Measurements from ENCODE around the gene MFGE8.

DNA sequence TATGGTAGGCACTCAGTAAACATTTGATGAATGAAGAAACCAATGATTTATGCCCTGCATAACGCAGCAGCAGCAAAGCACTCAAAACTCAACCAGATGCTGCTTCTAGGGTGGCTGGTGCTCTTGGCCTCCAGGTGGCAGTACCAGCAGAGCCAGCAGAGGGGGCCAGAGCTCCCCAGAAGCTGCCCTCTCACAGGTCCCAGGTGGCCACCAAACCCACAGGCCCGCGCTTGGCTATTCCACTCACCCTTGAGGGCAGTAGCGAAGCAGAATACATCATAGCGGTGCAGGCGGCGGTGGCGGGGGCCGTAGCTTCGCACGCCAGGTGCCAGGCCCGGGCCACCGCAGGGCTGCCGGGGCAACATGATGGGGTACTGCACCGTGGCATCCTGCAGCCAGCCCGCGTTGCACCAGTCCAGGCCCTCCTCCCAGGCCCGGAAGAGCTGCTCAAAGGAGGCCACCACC lies 34.4 kb downstream of the MFGE8 start:
- TF ChIP-seq, protein P1, sequence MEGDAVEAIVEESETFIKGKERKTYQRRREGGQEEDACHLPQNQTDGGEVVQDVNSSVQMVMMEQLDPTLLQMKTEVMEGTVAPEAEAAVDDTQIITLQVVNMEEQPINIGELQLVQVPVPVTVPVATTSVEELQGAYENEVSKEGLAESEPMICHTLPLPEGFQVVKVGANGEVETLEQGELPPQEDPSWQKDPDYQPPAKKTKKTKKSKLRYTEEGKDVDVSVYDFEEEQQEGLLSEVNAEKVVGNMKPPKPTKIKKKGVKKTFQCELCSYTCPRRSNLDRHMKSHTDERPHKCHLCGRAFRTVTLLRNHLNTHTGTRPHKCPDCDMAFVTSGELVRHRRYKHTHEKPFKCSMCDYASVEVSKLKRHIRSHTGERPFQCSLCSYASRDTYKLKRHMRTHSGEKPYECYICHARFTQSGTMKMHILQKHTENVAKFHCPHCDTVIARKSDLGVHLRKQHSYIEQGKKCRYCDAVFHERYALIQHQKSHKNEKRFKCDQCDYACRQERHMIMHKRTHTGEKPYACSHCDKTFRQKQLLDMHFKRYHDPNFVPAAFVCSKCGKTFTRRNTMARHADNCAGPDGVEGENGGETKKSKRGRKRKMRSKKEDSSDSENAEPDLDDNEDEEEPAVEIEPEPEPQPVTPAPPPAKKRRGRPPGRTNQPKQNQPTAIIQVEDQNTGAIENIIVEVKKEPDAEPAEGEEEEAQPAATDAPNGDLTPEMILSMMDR (IDR thresholded peaks at IDR 0.05) = peak in 1 of 4 experiments; percentile 45
- no peak for TF ChIP-seq POLR2AphosphoS5 (IDR thresholded peaks at IDR 0.05)

Measured in sigmoid colon (tissue), 4 donors.